ENCODE results near the gene ZNF212.

The ZNF212 gene

DNA sequence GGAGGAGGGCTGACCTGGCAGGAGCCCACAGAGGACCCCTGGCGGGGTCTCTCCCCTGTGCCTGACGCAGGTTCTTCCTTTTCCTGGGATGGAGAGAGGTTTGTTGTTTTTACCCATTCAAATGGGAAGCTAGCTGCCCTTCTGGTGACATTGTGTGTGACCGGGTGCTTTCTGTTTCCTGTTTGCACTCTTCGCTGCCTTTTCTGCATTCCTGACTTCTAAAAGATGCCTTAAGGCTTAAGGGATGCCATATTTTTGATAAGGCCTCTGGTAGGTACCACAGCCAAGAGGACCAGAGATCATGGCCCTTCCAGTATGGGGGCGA is 42.8 kb downstream of the ZNF212 start:
- peaks cover 25% of the 10 kb centered on the region; the same call in 1 of the 2 replicates for H3K36me3 ChIP-seq (ENCODE audit: insufficient read depth, low read length)
- H3K4me3 ChIP-seq: no peak overlapping the region
- H3K27ac ChIP-seq: no peak overlapping the region
- H3K9me3 ChIP-seq (ENCODE audit: low read depth, low read length): no peaks in the 10 kb centered on the region
- DNase-seq (ENCODE audit: low read depth, low spot score): no peak
- TF ChIP-seq EZH2 (IDR thresholded peaks at IDR 0.05): no peak
- TF ChIP-seq FOXP2 (optimal IDR thresholded peaks at IDR 0.05; ENCODE audit: control extremely low read depth, extremely low read length, insufficient read depth): no peak
- no peak for TF ChIP-seq POLR2AphosphoS5 (IDR thresholded peaks at IDR 0.05; ENCODE audit: borderline replicate concordance, low read depth, low read length)
- no peak overlapping the region for H3K9ac ChIP-seq (ENCODE audit: insufficient read length)

DNA sequence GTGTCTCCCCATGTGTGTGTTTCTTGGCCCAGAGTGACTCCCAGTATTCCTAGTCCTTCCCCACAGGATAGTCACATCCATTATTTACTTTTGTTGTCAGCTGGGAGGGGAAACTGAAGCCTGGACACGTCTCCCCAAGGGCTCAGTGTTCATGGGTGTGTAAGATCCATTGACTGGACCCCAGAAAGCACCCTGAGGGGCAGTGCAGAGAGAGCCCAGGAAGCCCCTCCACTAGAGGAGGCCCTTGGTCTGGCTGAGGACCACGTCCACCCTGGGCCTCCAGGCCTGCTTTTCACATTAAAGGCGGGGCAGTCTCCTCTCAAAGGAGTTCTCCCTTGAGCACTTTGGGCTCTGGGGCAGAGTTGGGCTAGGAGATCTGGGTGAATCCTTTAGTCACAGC is 43.9 kb downstream of the ZNF212 start:
- Histone ChIP-seq H3K27ac (no peak overlapping the region), H3K4me3 (no peak overlapping the region), H3K9ac (ENCODE audit: insufficient read length) (no peak overlapping the region), H3K9me3 (ENCODE audit: low read depth, low read length) (no peaks in the 10 kb centered on the region), H3K36me3 (ENCODE audit: insufficient read depth, low read length) (peaks cover 19% of the 10 kb centered on the region; the same call in 1 of the 2 replicates)
- no peak for DNase-seq (ENCODE audit: low read depth, low spot score)
- TF ChIP-seq POLR2AphosphoS5 (IDR thresholded peaks at IDR 0.05; ENCODE audit: borderline replicate concordance, low read depth, low read length): no peak
- no peak for TF ChIP-seq FOXP2 (optimal IDR thresholded peaks at IDR 0.05; ENCODE audit: control extremely low read depth, extremely low read length, insufficient read depth)
- TF ChIP-seq EZH2 (IDR thresholded peaks at IDR 0.05): no peak

DNA sequence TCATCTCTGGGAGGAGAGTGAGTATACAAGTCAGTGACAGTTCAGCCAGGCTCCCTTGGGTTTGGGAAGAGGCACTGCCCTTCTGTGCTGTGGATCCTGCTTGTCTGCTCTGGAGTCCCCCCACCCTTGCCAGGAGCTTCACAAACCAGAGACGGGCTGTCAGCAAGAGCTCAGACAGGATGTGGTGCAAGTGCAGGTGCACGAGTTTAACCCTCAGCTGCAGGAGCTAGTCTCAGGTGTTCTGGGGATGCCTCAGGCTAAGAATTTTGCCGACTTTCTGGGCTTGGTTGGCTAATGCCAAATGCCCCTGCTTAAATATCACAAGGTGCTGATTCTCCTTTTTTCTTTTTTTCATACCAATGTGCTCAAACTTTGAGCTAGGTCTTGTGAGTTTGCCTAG is 44.9 kb downstream of the ZNF212 start:
- no peak for DNase-seq (ENCODE audit: low read depth, low spot score)

DNA sequence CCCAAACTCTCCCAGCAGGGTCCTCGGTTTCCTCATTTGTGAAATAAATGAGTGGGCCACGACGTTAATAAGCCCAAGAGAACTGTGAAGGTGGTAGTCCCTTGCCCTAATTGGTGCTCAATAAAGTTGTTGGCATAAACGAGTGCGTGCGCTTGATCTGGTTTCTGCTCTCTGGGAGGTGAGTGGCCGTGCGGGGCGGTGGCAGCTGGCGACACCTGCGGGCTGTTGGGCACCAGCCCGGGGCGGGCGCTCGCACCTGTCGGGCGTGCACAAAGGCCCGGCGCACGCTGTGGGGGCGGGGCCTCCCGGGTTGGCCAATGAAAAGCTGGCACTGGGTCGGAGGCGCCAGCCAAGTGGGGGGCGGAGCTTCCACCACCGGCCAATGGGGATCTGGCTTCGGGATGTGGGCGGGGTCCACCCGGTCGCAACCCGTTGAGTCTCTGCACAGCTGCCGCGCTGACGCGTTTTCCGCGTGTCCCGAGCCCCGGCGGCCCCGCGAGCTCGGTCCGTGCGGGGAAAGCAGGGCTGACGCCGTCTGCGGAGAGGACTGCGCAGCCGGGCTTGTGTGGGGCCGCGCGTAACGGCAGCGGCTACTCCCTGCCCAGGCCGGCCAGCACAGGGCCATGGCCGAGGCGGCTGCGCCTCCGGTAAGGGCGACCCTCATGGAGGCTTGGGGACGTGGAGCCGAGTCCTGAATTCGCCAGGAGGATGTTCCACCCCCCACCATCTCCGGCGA is 45.6 kb downstream of the ZNF212 start:
- no peak overlapping the region for H3K27ac ChIP-seq

More for the DNA sequence above, 44.9 kb downstream of the ZNF212 start:
- Histone ChIP-seq H3K9ac (ENCODE audit: insufficient read length) (no peak overlapping the region), H3K27ac (no peak overlapping the region), H3K4me3 (peak overlapping the region; percentile 74), H3K36me3 (ENCODE audit: insufficient read depth, low read length) (peaks cover 10% of the 10 kb centered on the region; the same call in 1 of the 2 replicates), H3K9me3 (ENCODE audit: low read depth, low read length) (no peaks in the 10 kb centered on the region)
- TF ChIP-seq POLR2AphosphoS5 (IDR thresholded peaks at IDR 0.05; ENCODE audit: borderline replicate concordance, low read depth, low read length) (no peak), FOXP2 (optimal IDR thresholded peaks at IDR 0.05; ENCODE audit: control extremely low read depth, extremely low read length, insufficient read depth) (no peak), EZH2 (IDR thresholded peaks at IDR 0.05) (no peak)

DNA sequence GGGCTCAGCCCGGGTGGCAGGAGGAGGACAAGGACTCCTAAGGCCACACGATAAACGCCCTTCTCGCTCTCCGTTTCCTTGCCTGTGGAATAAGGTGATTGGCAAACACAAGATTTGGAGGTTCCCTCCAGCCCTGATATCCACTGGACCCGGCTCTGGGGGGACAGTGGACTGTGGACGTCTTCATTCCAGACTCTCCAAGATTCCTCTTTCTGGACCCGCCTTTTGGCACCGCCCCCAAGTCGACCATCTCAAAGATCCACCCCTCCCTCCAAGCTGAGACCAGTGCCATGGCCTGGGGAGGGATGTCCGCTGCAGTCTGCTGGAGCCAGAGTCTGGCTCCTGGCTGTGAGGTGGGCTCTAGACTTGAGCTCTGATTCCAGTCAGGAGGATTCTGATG is 46.2 kb downstream of the ZNF212 start:
- H3K4me3 ChIP-seq: peak overlapping the region; percentile 74
- H3K36me3 ChIP-seq (ENCODE audit: insufficient read depth, low read length): peaks cover 7% of the 10 kb centered on the region; the same call in 1 of the 2 replicates
- TF ChIP-seq FOXP2 (optimal IDR thresholded peaks at IDR 0.05; ENCODE audit: control extremely low read depth, extremely low read length, insufficient read depth) (no peak), EZH2 (IDR thresholded peaks at IDR 0.05) (no peak), POLR2AphosphoS5 (IDR thresholded peaks at IDR 0.05; ENCODE audit: borderline replicate concordance, low read depth, low read length) (no peak)
- no peaks in the 10 kb centered on the region for H3K9me3 ChIP-seq (ENCODE audit: low read depth, low read length)
- no peak for DNase-seq (ENCODE audit: low read depth, low spot score)
- H3K9ac ChIP-seq (ENCODE audit: insufficient read length): no peak overlapping the region
- no peak overlapping the region for H3K27ac ChIP-seq

More for the DNA sequence above, 45.6 kb downstream of the ZNF212 start:
- H3K9me3 ChIP-seq (ENCODE audit: low read depth, low read length): no peaks in the 10 kb centered on the region
- DNase-seq (ENCODE audit: low read depth, low spot score): no peak
- TF ChIP-seq FOXP2 (optimal IDR thresholded peaks at IDR 0.05; ENCODE audit: control extremely low read depth, extremely low read length, insufficient read depth) (no peak), POLR2AphosphoS5 (IDR thresholded peaks at IDR 0.05; ENCODE audit: borderline replicate concordance, low read depth, low read length) (peak; percentile 77)
- peaks cover 10% of the 10 kb centered on the region; the same call in 1 of the 2 replicates for H3K36me3 ChIP-seq (ENCODE audit: insufficient read depth, low read length)
- peak overlapping the region; percentile 74 for H3K4me3 ChIP-seq
- no peak overlapping the region for H3K9ac ChIP-seq (ENCODE audit: insufficient read length)

DNA sequence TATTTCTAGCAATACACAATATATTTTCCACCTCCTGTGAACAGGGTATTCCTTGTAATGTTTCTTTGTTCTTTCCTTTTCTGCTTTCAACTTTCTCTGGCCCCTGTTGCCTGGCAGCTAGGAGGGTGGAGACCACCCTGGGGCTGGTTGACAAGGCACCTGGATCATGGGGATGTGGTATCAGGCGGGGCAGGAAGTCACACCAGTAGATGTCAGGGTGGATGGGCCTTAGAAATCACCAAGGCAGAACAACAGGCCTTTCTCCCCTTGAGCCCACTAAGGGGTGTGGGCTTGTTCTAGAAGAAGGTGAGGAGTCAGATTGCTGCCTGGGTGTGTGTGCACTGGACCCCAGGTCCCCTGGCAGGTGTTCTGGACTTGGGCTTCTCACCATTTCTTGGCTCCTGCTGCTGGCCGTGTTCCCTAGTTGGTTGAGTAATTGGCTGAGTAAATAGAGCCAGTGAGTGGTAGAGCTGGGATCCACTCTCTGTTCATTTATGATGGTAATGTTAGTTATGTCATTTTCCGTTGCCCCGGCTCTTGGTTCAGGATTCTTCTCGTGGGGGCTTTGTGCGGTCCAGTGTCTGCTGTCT is 47.5 kb downstream of the ZNF212 start:
- no peak overlapping the region for H3K27ac ChIP-seq

DNA sequence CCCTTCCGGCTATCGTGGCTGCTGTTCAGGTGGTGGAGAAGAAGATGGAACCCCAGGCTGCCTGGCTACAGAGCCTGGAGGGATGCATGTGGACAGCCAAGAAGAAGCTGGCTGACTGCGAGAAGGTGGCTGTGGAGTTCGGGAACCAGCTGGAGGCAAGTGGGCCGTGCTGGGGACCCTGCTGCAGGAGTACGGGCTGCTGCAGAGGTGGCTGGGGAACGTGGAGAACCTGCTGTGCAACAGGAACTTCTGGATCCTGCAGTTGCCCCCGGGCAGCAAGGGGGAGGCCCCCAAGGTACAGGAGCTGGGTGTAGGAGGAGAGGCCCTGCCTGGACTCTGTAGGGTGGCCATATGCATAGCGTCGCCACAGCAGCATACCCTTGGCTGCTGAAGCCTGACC is 48.2 kb downstream of the ZNF212 start:
- Histone ChIP-seq H3K9ac (ENCODE audit: insufficient read length) (no peak overlapping the region), H3K4me3 (no peak overlapping the region), H3K9me3 (ENCODE audit: low read depth, low read length) (no peaks in the 10 kb centered on the region), H3K27ac (no peak overlapping the region), H3K36me3 (ENCODE audit: insufficient read depth, low read length) (peaks cover 4% of the 10 kb centered on the region; the same call in 1 of the 2 replicates)
- TF ChIP-seq FOXP2 (optimal IDR thresholded peaks at IDR 0.05; ENCODE audit: control extremely low read depth, extremely low read length, insufficient read depth) (no peak), EZH2 (IDR thresholded peaks at IDR 0.05) (no peak), POLR2AphosphoS5 (IDR thresholded peaks at IDR 0.05; ENCODE audit: borderline replicate concordance, low read depth, low read length) (no peak)
- DNase-seq (ENCODE audit: low read depth, low spot score): no peak

More for the DNA sequence above, 47.5 kb downstream of the ZNF212 start:
- TF ChIP-seq EZH2 (IDR thresholded peaks at IDR 0.05): no peak
- TF ChIP-seq POLR2AphosphoS5 (IDR thresholded peaks at IDR 0.05; ENCODE audit: borderline replicate concordance, low read depth, low read length): no peak
- no peak for TF ChIP-seq FOXP2 (optimal IDR thresholded peaks at IDR 0.05; ENCODE audit: control extremely low read depth, extremely low read length, insufficient read depth)
- no peak overlapping the region for H3K9ac ChIP-seq (ENCODE audit: insufficient read length)
- no peak overlapping the region for H3K4me3 ChIP-seq
- DNase-seq (ENCODE audit: low read depth, low spot score): no peak
- H3K9me3 ChIP-seq (ENCODE audit: low read depth, low read length): no peaks in the 10 kb centered on the region
- H3K36me3 ChIP-seq (ENCODE audit: insufficient read depth, low read length): peaks cover 4% of the 10 kb centered on the region; the same call in 1 of the 2 replicates

DNA sequence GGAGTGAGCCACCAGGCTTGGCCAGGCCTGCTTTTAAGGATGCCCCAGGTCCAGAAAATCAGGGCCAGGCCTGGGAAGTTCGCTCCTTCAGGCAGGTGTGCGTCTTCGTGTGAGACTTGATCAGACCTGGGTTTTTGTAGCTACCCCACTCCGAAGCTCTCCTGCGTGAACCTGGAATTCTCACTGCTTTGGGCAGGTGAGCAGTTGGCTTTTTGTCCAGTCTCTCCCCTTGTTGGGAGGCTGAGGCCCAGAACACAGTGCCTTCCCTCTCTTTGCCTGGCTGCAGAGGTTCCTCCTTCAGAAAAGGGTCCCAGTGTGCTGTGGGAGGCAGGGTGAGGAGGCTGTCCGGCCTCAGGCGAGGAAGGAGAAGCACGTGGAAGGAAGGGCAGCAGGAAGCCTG is 49.8 kb downstream of the ZNF212 start:
- H3K27ac ChIP-seq: no peak overlapping the region
- TF ChIP-seq POLR2AphosphoS5 (IDR thresholded peaks at IDR 0.05; ENCODE audit: borderline replicate concordance, low read depth, low read length) (no peak), FOXP2 (optimal IDR thresholded peaks at IDR 0.05; ENCODE audit: control extremely low read depth, extremely low read length, insufficient read depth) (no peak), EZH2 (IDR thresholded peaks at IDR 0.05) (no peak)
- no peak overlapping the region for H3K4me3 ChIP-seq
- no peak overlapping the region for H3K9ac ChIP-seq (ENCODE audit: insufficient read length)
- H3K36me3 ChIP-seq (ENCODE audit: insufficient read depth, low read length): peaks cover 8% of the 10 kb centered on the region; the same call in 1 of the 2 replicates
- DNase-seq (ENCODE audit: low read depth, low spot score): no peak
- H3K9me3 ChIP-seq (ENCODE audit: low read depth, low read length): no peaks in the 10 kb centered on the region
